Left colon (tissue), 2 donors: ENCODE results near the gene RPA3. TPM values are rescaled to one million over a fixed set of nuclear protein-coding genes. Genes with fewer than 3 reads are reported as not detected.
"Not testable (repeated sequence)": the region's sequence is repeated elsewhere in the genome, so short reads cannot be mapped to it uniquely, and the experiment has no call there.

Experiments used
- ATAC-seq: fragments of 200-7000 bp; cut with Tn5 transposase; one replicate; pipeline ENCODE4 v1.9.1; 2020; ENCODE audit warnings: mild to moderate bottlenecking, moderate library complexity
- DNase-seq, 2 donors: peaks; one replicate each; pipeline ENCODE4 v3.0.0-alpha.2; 2020
- intact Hi-C, 2 donors: fragments of 100-400 bp; cut with DNase I in 1 of 2; cut with micrococcal nuclease in 1 of 2; formaldehyde crosslinking; loops; one replicate each; pipeline versions ENCODE4 v1.11.2 to v1.14.0; 2022; cut with DNase I, micrococcal nuclease
- total RNA-seq, 2 donors: library from RNA; stranded (reverse); fragmentation: NEBNext Ultra II Directional; extraction: Animal tissue kit (Norgen Biotek cat#: 25700); gene quantifications; one replicate each; pipeline ENCODE4 v1.2.1, GENCODE V29; 2021
- donor health status: DM: no; HTN: no; CAD: no.
- donor health status: DM: yes; HTN: yes; CAD: no.

The RPA3 gene
- total RNA-seq, 2 donors from 2014 or later, result 25.5 to 26.4 TPM

- intact Hi-C loops, result no loop called here
- no peak for DNase-seq
- ATAC-seq, result no peak
These were observed 18.4 kb downstream of the RPA3 start for GRCh38 chr7:7699970-7700369.

DNA sequence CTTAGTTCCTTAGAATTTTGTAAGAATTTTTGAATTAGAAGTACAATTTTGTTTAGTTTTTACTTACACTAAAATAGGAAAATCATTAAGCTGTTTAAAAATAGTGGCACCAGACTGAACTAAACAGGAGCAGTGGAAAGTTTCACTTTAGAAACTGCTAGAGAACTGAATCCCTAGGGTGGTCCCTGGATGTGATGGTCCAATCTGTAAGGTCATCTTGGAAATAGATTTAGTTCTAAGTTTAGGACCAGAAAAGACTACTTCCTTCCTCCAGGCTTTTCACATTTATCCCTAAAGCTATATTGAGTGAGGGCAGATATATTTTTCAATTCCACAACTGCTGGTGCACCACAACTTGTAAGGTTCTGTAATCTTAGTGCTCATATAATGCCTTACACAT lies 19.0 kb downstream of the RPA3 start:
- intact Hi-C loops, result no loop called here
- DNase-seq, result no peak
- ATAC-seq, result no peak

- intact Hi-C loops, result no loop called here
- DNase-seq, result no peak
- no peak for ATAC-seq
These were observed 19.5 kb downstream of the RPA3 start for GRCh38 chr7:7698930-7699329.

DNA sequence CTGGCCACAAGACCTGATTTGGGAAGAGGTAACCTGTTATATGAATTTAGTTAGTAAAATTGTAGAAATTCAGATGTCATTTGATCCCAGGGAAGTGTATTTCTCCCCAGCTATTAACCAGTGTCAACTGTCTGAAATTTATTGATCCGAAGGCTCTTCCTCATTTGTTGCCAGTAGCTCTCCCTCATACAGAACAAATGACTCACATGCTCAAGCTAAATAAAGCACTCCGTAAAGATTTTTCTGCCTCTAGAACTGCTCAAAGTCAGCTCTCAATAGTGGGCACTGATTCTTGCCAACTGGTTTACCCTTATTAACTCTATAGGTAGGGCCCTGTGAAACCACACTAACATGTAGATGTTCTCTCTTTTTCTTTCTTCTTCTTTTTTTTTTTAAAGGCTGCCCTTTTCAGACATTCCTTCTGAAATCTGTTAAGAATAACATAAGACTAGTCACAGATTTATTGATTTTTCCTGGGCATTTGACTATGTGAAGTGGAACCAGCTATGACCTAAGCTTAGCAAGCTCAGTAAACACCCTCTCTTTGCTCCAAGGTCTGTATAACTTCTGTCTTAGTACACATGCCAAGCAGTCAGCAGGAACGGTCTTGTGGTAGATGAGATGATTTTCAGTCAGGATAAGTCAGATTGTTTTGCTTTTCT lies 21.8 kb downstream of the RPA3 start:
- ATAC-seq (no peak), DNase-seq (no peak)
- intact Hi-C loops, result no loop called here

GRCh38 chr7:7695111-7695817 lies 23.1 kb downstream of the RPA3 start:
- ATAC-seq (no peak), DNase-seq (no peak)
- intact Hi-C loops, result no loop called here

- intact Hi-C loops, result no loop called here
- ATAC-seq, result no peak
- DNase-seq, result no peak
These were observed 23.9 kb downstream of the RPA3 start for GRCh38 chr7:7694542-7694941.

DNA sequence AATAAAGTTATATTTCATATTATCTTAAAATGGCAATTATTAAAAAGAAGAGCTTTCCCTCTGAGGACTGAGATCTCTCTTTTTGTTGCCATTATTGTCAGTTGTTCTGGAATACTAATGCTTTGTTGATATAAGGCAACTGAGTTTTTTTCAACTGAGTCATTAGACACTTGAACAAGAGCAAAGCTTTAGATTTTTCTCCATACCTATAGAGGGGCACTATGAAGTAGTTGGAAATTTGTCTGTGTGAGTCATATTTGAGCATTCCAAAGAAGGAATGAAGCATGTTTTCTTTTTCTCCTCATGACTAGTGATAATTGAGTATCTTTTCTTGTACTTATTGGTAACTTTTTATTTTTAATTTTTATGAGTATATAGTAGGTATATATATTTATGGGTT lies 24.5 kb downstream of the RPA3 start:
- intact Hi-C loops, result no loop called here
- ATAC-seq (no peak), DNase-seq (no peak)

DNA sequence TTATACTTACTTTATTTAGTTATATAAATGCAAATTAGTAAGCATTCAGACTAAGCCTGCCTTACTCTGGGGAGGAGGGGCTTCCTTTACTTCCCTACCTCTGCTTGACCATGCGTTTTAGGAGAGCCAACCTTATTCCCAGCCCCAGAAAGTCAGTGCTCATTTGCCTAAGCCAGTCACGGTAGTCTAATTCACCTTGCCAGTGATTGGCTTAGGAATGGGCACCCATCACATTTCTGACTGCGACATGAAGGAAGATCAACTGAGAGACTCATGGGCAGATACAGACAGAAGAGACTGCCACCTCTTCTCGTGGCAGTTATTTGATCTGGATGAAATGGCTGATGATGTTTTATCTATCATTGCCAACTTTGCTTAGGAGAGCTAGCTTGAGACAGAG lies 29.5 kb downstream of the RPA3 start:
- intact Hi-C loops, result loop anchor here in 1 of 2 donors (10.0 kb wide), 1 partner anchor 286 kb away; no protein-coding TSS in a partner anchor
- DNase-seq, result no peak
- no peak for ATAC-seq

DNA sequence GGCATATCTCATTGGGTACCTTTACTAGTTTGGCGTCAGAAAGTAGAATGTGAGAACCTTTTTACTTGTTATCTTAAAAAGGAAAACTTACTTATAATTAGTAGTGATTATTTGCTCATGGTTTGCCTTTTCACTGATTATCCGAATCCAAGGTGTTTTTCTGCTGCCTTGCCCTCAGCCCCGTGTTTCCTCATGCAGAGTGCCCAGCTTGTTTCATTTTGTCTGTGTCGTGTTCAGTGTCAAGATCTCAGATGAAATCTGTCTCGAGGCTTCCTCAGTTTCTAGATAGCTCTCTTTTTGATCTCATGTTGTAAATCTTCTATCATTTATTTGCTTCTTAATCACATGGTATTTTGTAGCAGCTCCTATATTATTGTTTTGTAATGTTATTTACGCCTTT lies 30.1 kb downstream of the RPA3 start:
- no peak for ATAC-seq
- intact Hi-C loops, result loop anchor here in 1 of 2 donors (10.0 kb wide), 1 partner anchor 286 kb away; no protein-coding TSS in a partner anchor
- no peak for DNase-seq

GRCh38 chr7:7687800-7688199 lies 30.6 kb downstream of the RPA3 start:
- no peak for ATAC-seq
- intact Hi-C loops, result loop anchor here in 1 of 2 donors (10.0 kb wide), 1 partner anchor 287 kb away; no protein-coding TSS in a partner anchor

GRCh38 chr7:7686811-7687508 lies 31.4 kb downstream of the RPA3 start:
- ATAC-seq (peak; percentile 39), DNase-seq (no peak)
- intact Hi-C loops, result loop anchor here in 1 of 2 donors (10.0 kb wide), 1 partner anchor 288 kb away; no protein-coding TSS in a partner anchor

More at GRCh38 chr7:7687800-7688199, 30.6 kb downstream of the RPA3 start:
- DNase-seq, result no peak

GRCh38 chr7:7682861-7683260 lies 35.5 kb downstream of the RPA3 start:
- DNase-seq (no peak), ATAC-seq (no peak)
- intact Hi-C loops, result loop anchor here in 1 of 2 donors (5.0 to 10.0 kb wide), 2 partner anchors 74 to 292 kb away; no protein-coding TSS in a partner anchor

- no peak for ATAC-seq
- intact Hi-C loops, result loop anchor here in 1 of 2 donors (5.0 to 10.0 kb wide), 2 partner anchors 75 to 293 kb away; no protein-coding TSS in a partner anchor
- DNase-seq, result no peak
These were observed 36.5 kb downstream of the RPA3 start for GRCh38 chr7:7681936-7682329.

- ATAC-seq, result peak; percentile 81
- intact Hi-C loops, result loop anchor here in 1 of 2 donors (5.0 to 10.0 kb wide), 2 partner anchors 76 to 293 kb away; no protein-coding TSS in a partner anchor
- peak in 1 of 2 donors; percentile 32 for DNase-seq
These were observed 37.0 kb downstream of the RPA3 start for GRCh38 chr7:7681191-7681935.

- intact Hi-C loops, result loop anchor here in 1 of 2 donors (5.0 to 10.0 kb wide), 2 partner anchors 78 to 295 kb away; no protein-coding TSS in a partner anchor
- not testable (repeated sequence) for ATAC-seq, DNase-seq
These were observed 38.8 kb downstream of the RPA3 start for GRCh38 chr7:7679640-7680039.

DNA sequence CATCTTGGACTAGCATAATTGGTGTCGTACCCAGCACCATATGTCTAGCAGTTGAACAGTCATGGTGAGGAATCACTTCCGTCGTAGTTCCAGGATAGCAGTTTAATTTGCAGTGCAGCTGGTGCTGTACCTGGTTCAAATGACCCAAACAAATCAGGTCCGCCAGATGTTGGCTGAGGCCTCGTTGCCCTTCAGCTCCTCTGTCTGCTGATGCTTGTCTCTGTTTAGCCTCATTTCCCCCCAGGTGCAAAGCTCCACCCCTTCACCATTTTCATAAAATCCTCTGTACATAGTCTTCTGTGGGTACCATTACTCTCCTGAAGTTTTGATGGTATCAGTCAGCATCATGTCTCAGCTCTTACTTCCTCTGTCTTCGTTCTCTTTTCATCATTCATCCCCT lies 42.7 kb downstream of the RPA3 start:
- no peak for ATAC-seq
- no peak for DNase-seq
- intact Hi-C loops, result no loop called here

GRCh38 chr7:7673240-7673550 lies 45.2 kb downstream of the RPA3 start:
- no peak for DNase-seq
- no peak for ATAC-seq
- intact Hi-C loops, result no loop called here

DNA sequence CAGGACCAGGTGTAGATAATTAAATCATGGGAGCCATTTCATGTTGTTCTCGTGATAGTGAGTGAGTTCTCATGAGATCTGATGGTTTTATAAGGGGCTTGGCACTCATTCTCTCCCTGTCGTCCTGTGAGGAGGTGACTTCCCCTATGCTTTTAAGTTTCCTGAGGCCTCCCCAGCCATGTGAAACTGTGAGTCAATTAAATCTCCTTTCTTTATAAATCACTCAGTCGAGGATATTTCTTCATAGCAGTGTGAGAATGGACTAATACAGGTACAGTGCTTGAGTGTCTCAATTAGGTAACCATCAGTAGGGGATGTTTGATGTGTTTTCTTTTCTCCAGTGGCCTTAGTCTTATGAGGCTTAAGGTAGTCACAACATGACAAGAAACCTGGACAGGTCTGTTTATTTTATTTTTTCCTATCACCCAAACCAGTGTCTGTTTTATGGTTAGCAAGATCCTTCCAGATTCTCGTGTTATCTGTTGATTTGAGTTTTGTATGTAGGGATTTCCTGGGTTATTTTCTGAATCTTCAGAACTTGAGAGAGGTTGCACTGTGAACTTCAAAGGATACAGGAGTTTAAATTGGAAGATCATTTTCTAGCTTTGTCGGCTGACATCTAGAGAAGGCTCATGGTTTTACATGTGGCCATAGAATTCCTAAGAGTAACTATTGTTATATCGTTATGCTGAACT lies 45.7 kb downstream of the RPA3 start:
- ATAC-seq (no peak), DNase-seq (no peak)
- intact Hi-C loops, result no loop called here
